GM23338 (cell line): ENCODE results near the gene NTM. TPM values are rescaled to one million over a fixed set of nuclear protein-coding genes. Genes with fewer than 3 reads are reported as not detected.

Experiments used
- ATAC-seq: fragments of 200-7000 bp; cut with Tn5 transposase; 3 replicates; pipeline ENCODE4 v1.9.1; 2020
- DNase-seq: peaks from one replicate; pipeline ENCODE4 v3.0.0-alpha.2; 2015; ENCODE audit warnings: low spot score
- H2AFZ ChIP-seq: fragments of 200-600 bp; sonication (generic); 2 replicates; pipeline ENCODE4 v1.8.0; 2016; ENCODE audit warnings: antibody characterized with exemption, mild to moderate bottlenecking, moderate library complexity
- H3F3A ChIP-seq: fragments of 200-600 bp; sonication (generic); replicated peaks from 2 replicates; pipeline ENCODE4 v1.8.0; 2017; ENCODE audit warnings: antibody characterized with exemption, mixed run types, low read depth
- H3K27ac ChIP-seq: fragments of 200-600 bp; sonication (generic); 2 replicates; pipeline ENCODE4 v1.6.1; 2016; ENCODE audit warnings: low read depth
- H3K27me3 ChIP-seq: fragments of 200-600 bp; sonication (generic); 2 replicates; pipeline ENCODE4 v1.8.0; 2016; ENCODE audit warnings: mild to moderate bottlenecking, mixed run types, moderate library complexity; ENCODE audit not compliant: insufficient read depth
- H3K36me3 ChIP-seq: fragments of 200-600 bp; sonication (generic); 2 replicates; pipeline ENCODE4 v1.8.0; 2016; ENCODE audit warnings: mild to moderate bottlenecking; ENCODE audit not compliant: insufficient read depth
- H3K4me1 ChIP-seq: fragments of 200-600 bp; sonication (generic); 2 replicates; pipeline ENCODE4 v1.8.0; 2016; ENCODE audit warnings: mild to moderate bottlenecking, moderate library complexity; ENCODE audit not compliant: insufficient read depth
- H3K4me2 ChIP-seq: fragments of 200-600 bp; sonication (generic); 2 replicates; pipeline ENCODE4 v1.7.1; 2017; ENCODE audit warnings: mixed run types
- H3K4me3 ChIP-seq: fragments of 200-600 bp; sonication (generic); 2 replicates; pipeline ENCODE4 v1.6.1; 2016; ENCODE audit warnings: mixed run types
- H3K79me2 ChIP-seq: fragments of 200-600 bp; sonication (generic); replicated peaks from 2 replicates; pipeline ENCODE4 v1.8.0; 2017; ENCODE audit warnings: mild to moderate bottlenecking; ENCODE audit not compliant: insufficient read depth
- H3K9me2 ChIP-seq: fragments of 200-600 bp; sonication (generic); 2 replicates; pipeline ENCODE4 v1.8.0; 2017; ENCODE audit not compliant: insufficient read depth
- H4K20me1 ChIP-seq: fragments of 200-600 bp; sonication (generic); replicated peaks from 2 replicates; pipeline ENCODE4 v1.8.0; 2017; ENCODE audit warnings: mild to moderate bottlenecking; ENCODE audit not compliant: insufficient read depth
- H3K27ac Mint-ChIP-seq: 2 replicates; pipeline ENCODE4 v1.8.0; 2020; ENCODE audit warnings: inconsistent platforms, mild to moderate bottlenecking, moderate library complexity, mixed read lengths
- H3K27me3 Mint-ChIP-seq: 3 replicates; pipeline ENCODE4 v1.8.0; 2022; ENCODE audit warnings: low read depth, mild to moderate bottlenecking, moderate library complexity, mixed read lengths, inconsistent platforms; ENCODE audit not compliant: insufficient read depth, poor library complexity
- H3K36me3 Mint-ChIP-seq: 3 replicates; pipeline ENCODE4 v1.8.0; 2021; ENCODE audit warnings: low read depth, mild to moderate bottlenecking, inconsistent platforms, moderate library complexity, mixed read lengths
- H3K4me1 Mint-ChIP-seq: 3 replicates; pipeline ENCODE4 v1.8.0; 2020; ENCODE audit warnings: mild to moderate bottlenecking, inconsistent platforms, mixed read lengths
- H3K4me3 Mint-ChIP-seq: 3 replicates; pipeline ENCODE4 v1.8.0; 2021; ENCODE audit warnings: moderate library complexity, mild to moderate bottlenecking, inconsistent platforms, mixed read lengths
- H3K9me3 Mint-ChIP-seq: 3 replicates; pipeline ENCODE4 v1.8.0; 2020; ENCODE audit warnings: moderate library complexity, mild to moderate bottlenecking, inconsistent platforms, mixed read lengths
- CREB1 ChIP-seq: fragments of 250-450 bp; sonication (Bioruptor Pico); IDR thresholded peaks from 2 replicates; pipeline ENCODE4 v1.5.0; 2020; ENCODE audit warnings: low read depth, mild to moderate bottlenecking, moderate library complexity
- CTCF ChIP-seq, 2 experiments: fragments of 200-600 bp in 1 of 2; sonication (generic) in 1 of 2; conservative IDR thresholded peaks; 2 replicates each; pipeline versions ENCODE4 v1.5.1 to v1.6.1; 2016 to 2017; ENCODE audit warnings: antibody characterized with exemption in 2 of 2, low read depth in 2 of 2, mild to moderate bottlenecking in 2 of 2, moderate library complexity in 1 of 2
- ETS1 ChIP-seq: IDR thresholded peaks from 2 replicates; pipeline ENCODE4 v1.6.1; 2016; ENCODE audit warnings: antibody characterized with exemption
- EZH2 ChIP-seq: fragments of 200-600 bp; sonication (generic); IDR thresholded peaks from one replicate; pipeline ENCODE4 v1.8.0; 2017; ENCODE audit warnings: antibody characterized with exemption, mild to moderate bottlenecking, low read depth; ENCODE audit not compliant: unreplicated experiment
- EZH2phosphoT487 ChIP-seq: fragments of 200-600 bp; sonication (generic); IDR thresholded peaks from one replicate; pipeline ENCODE4 v1.8.1; 2018; ENCODE audit warnings: antibody characterized with exemption; ENCODE audit not compliant: unreplicated experiment
- JUNB ChIP-seq: IDR thresholded peaks from one replicate; pipeline ENCODE4 v1.6.1; 2016; ENCODE audit warnings: antibody characterized with exemption; ENCODE audit not compliant: unreplicated experiment
- NANOG ChIP-seq: IDR thresholded peaks from 2 replicates; pipeline ENCODE4 v1.6.1; 2016; ENCODE audit warnings: antibody characterized with exemption, borderline replicate concordance
- POLR2AphosphoS5 ChIP-seq: IDR thresholded peaks from 2 replicates; pipeline ENCODE4 v1.6.1; 2016; ENCODE audit warnings: antibody characterized with exemption, low read depth
- REST ChIP-seq: IDR thresholded peaks from one replicate; pipeline ENCODE4 v1.6.1; 2018; ENCODE audit warnings: antibody characterized with exemption; ENCODE audit not compliant: unreplicated experiment
- STAT1 ChIP-seq: IDR thresholded peaks from one replicate; pipeline ENCODE4 v1.6.1; 2016; ENCODE audit warnings: antibody characterized with exemption; ENCODE audit not compliant: unreplicated experiment
- ZNF114 ChIP-seq: fragments of 250-450 bp; sonication (Bioruptor Pico); IDR thresholded peaks from 2 replicates; pipeline ENCODE4 v1.5.0; 2020; ENCODE audit warnings: mild to moderate bottlenecking, moderate library complexity
- polyA plus RNA-seq: library from polyadenylated mRNA; unstranded; fragments of >200 nt; fragmentation: Nextera tagmentation; extraction: Ambion mirVana; gene quantifications from 2 replicates; pipeline ENCODE4 v1.2.1, GENCODE V29; 2016
- total RNA-seq: library from RNA; depleted of rRNA; stranded (reverse); fragments of >200 nt; shearing (Covaris generic); gene quantifications from 2 replicates; pipeline ENCODE4 v1.2.3, GENCODE V29; 2014

Gene NTM
- total and polyA plus RNA-seq, 2 experiments from 2014 or later, result 10.6 to 14.6 TPM

DNA sequence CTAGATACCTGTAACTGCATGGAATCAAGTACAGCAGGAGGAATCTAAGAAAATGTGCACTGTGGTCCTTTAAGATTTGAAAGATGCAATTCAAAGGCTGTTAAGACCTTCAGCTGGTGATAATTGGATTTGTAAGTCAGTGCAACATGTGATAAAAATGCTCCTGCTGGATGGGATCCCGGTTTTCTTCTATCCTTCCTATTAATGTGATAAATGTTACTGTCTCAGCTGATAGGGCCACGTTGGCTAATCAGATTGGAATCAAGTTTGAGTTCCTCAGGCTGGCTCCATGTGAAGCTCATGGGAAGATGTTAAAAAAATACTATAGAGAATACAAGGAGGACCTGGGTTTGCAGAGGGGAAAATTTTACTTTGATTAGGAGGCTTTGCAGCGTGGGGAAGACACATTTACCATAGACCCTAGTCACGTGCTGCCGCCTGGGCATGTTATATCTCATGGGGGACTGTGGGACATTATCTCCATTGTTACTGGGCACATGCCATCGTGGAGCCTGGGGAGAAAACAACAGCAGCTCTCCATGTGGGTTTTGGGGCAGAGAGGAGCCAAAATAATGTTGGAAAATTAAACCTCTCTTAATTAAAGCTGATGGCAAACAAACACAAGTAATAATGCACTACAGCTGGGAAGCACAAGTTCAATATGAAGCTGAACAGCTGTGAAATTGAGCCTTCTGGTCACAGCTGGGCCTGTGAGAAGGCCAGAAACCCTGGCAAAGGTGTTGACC is 652.5 kb downstream of the NTM start (continued):
- TF ChIP-seq CTCF (conservative IDR thresholded peaks at IDR 0.05; ENCODE audit: low read depth in 2 of 2), result no peak
- TF ChIP-seq REST, result no peak
- TF ChIP-seq JUNB, result no peak
- no peak for TF ChIP-seq NANOG
- TF ChIP-seq ETS1, result no peak

DNA sequence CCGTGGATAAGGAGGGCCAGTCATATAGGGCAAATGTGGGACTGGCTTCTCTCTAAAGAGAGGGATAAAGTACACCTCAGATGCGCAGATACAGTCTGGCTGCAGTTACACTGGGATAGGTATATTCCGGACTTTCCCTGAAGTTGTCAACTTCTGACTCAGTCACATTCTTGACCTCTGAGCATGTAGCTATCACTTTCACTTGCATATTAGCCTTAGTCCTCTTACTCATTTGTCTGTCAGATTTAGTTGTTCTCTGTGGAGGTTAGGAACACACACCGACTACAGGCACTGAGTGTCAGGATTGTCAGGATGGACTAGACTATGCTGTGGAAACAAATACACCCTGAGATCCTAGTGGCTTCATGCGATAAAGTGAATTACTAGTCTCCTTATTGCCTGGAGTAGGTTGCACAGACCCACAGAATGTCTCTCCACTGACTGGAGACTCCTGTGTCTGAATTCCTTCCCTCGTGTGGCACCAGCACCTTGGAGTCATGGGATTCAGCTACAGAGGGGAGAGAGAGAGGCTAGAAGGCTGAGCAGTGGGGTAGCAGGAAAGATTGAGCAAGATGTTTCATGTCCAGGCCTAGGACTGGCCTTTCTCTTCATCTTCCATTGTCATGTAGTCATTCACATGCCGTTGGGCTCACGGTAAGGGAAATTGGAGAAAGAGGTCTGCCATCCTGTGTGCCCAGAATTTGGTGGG is 654.3 kb downstream of the NTM start:
- H2AFZ ChIP-seq, result no peak overlapping the region
- no peak for DNase-seq
- H3K9me2 ChIP-seq, result no peaks in the 10 kb centered on the region
- no peaks in the 10 kb centered on the region for H3K79me2 ChIP-seq
- no peaks in the 10 kb centered on the region for H3F3A ChIP-seq
- H4K20me1 ChIP-seq, result no peaks in the 10 kb centered on the region
- no peaks in the 10 kb centered on the region; the same call in 1 of the 2 replicates for H3K4me1 ChIP-seq
- H3K4me2 ChIP-seq, result no peak overlapping the region
- Mint-ChIP-seq H3K4me3 (no peak overlapping the region), H3K27ac (no peak overlapping the region), H3K4me1 (peaks cover 52% of the 10 kb centered on the region), H3K36me3 (no peaks in the 10 kb centered on the region), H3K9me3 (no peaks in the 10 kb centered on the region), H3K27me3 (peaks cover 2% of the 10 kb centered on the region)
- H3K27ac ChIP-seq, result no peak overlapping the region
- no peak for ATAC-seq
- H3K36me3 ChIP-seq, result no peaks in the 10 kb centered on the region
- no peaks in the 10 kb centered on the region for H3K27me3 ChIP-seq
- H3K4me3 ChIP-seq, result no peak overlapping the region
- TF ChIP-seq EZH2 (no peak), ZNF114 (no peak), ETS1 (no peak), STAT1 (no peak), JUNB (no peak), EZH2phosphoT487 (no peak), CREB1 (CRISPR knock-in tag) (no peak), NANOG (no peak), CTCF (conservative IDR thresholded peaks at IDR 0.05; ENCODE audit: low read depth in 2 of 2) (no peak), POLR2AphosphoS5 (no peak), REST (no peak)
